H1 (cell line): Measurements from ENCODE around the gene CMC1. TPM values are rescaled to one million over a fixed set of nuclear protein-coding genes. Genes with fewer than 3 reads are reported as not detected.

Experiments
- CTCF ChIA-PET: fragments of 300-600 bp; sonication (Branson Sonifier 250); formaldehyde crosslinking; loops from one replicate; lab custom pipeline; 2021; ENCODE audit not compliant: partially characterized antibody; lab: Charles Lee
- POLR2A ChIA-PET: fragments of 300-600 bp; sonication (Branson Sonifier 250); formaldehyde crosslinking; loops from one replicate; lab custom pipeline; 2021; ENCODE audit warnings: inconsistent platforms; ENCODE audit not compliant: partially characterized antibody; lab: Charles Lee
- DNase-seq, 2 experiments: peaks; one replicate each; pipeline versions ENCODE4 v3.0.0 to v3.0.0-alpha.2; 2010 to 2022; ENCODE audit warnings: low spot score in 2 of 2, low read depth in 1 of 2, mixed read lengths in 1 of 2
- FAIRE-seq: peaks from 2 replicates; lab custom pipeline; 2011; peaks lifted over from hg19 to GRCh38; lab: Jason Lieb, UNC
- H2AFZ ChIP-seq: 2 replicates; pipeline ENCODE4 v1.8.1; 2012; ENCODE audit warnings: low read length, inconsistent platforms
- H2AK5ac ChIP-seq: 2 replicates; pipeline ENCODE4 v1.6.1; 2013; ENCODE audit warnings: low read depth, low read length
- H2BK120ac ChIP-seq: replicated peaks from 2 replicates; pipeline ENCODE3; 2013; ENCODE audit warnings: low read depth, low read length, inconsistent platforms
- H2BK12ac ChIP-seq: 2 replicates; pipeline ENCODE4 v1.6.1; 2013; ENCODE audit warnings: low read depth, low read length
- H2BK15ac ChIP-seq: 2 replicates; pipeline ENCODE4 v1.6.1; 2013; ENCODE audit warnings: low read length
- H2BK20ac ChIP-seq: 2 replicates; pipeline ENCODE4 v1.6.1; 2013; ENCODE audit warnings: low read length
- H2BK5ac ChIP-seq: 2 replicates; pipeline ENCODE4 v1.6.1; 2013; ENCODE audit warnings: low read depth, low read length
- H3K14ac ChIP-seq: 2 replicates; pipeline ENCODE4 v1.6.1; 2013; ENCODE audit warnings: inconsistent platforms; ENCODE audit not compliant: insufficient read length
- H3K18ac ChIP-seq: 2 replicates; pipeline ENCODE4 v1.6.1; 2013; ENCODE audit warnings: low read length; ENCODE audit errors: extremely low read depth
- H3K23ac ChIP-seq: 2 replicates; pipeline ENCODE4 v1.6.1; 2013; ENCODE audit warnings: inconsistent platforms; ENCODE audit not compliant: insufficient read length
- H3K23me2 ChIP-seq: 2 replicates; pipeline ENCODE4 v1.6.1; 2013; ENCODE audit warnings: low read depth, low read length
- H3K27ac ChIP-seq: 2 replicates; pipeline ENCODE4 v1.6.1; 2011; ENCODE audit warnings: low read depth, low read length, inconsistent platforms
- H3K27me3 ChIP-seq, 4 experiments: replicated peaks in 1 of 4; 1 replicate in 1 of 4; 2 replicates in 3 of 4; pipeline versions ENCODE4 v1.6.1 to v1.8.1; 2011 to 2013; ENCODE audit warnings: low read length in 3 of 4, mild to moderate bottlenecking in 3 of 4, inconsistent platforms in 2 of 4, mixed read lengths in 2 of 4, moderate library complexity in 1 of 4; ENCODE audit not compliant: control insufficient read depth in 3 of 4, insufficient read depth in 3 of 4; ENCODE audit errors: extremely low read depth in 1 of 4
- H3K36me3 ChIP-seq, 4 experiments: 2 replicates each; pipeline versions ENCODE4 v1.6.1 to v1.8.1; 2011 to 2013; ENCODE audit warnings: mild to moderate bottlenecking in 4 of 4, low read length in 3 of 4, moderate library complexity in 2 of 4, control low read depth in 1 of 4, inconsistent platforms in 1 of 4; ENCODE audit not compliant: insufficient read depth in 4 of 4, control insufficient read depth in 2 of 4
- H3K4ac ChIP-seq: replicated peaks from 2 replicates; pipeline ENCODE3; 2013; ENCODE audit warnings: low read length, low read depth, mixed read lengths, inconsistent platforms; ENCODE audit not compliant: insufficient read length
- H3K4me1 ChIP-seq, 4 experiments: replicated peaks in 1 of 4; 1 replicate in 1 of 4; 2 replicates in 3 of 4; pipeline versions ENCODE4 v1.6.1 to v1.8.1; 2011 to 2013; ENCODE audit warnings: low read length in 3 of 4, inconsistent platforms in 2 of 4, mixed read lengths in 1 of 4; ENCODE audit not compliant: insufficient read depth in 4 of 4, control insufficient read depth in 3 of 4
- H3K4me2 ChIP-seq, 2 experiments: 2 replicates each; pipeline versions ENCODE4 v1.6.1 to v1.8.1; 2011 to 2013; ENCODE audit warnings: low read depth in 2 of 2, low read length in 2 of 2, control low read depth in 1 of 2, inconsistent platforms in 1 of 2, mild to moderate bottlenecking in 1 of 2; ENCODE audit not compliant: insufficient read depth in 1 of 2
- H3K4me3 ChIP-seq, 4 experiments: fragments of 200-600, 300-600 bp in 1 of 4; sonication (generic), shearing (Covaris generic), sonication (Bioruptor Twin) in 1 of 4; 2 replicates each; pipeline versions ENCODE4 v1.5.1 to v1.8.1; 2011 to 2016; ENCODE audit warnings: low read length in 4 of 4, low read depth in 3 of 4, control low read depth in 2 of 4, inconsistent platforms in 2 of 4, mild to moderate bottlenecking in 2 of 4, mixed read lengths in 1 of 4, moderate library complexity in 1 of 4; ENCODE audit not compliant: insufficient read depth in 2 of 4; ENCODE audit errors: extremely low read depth in 1 of 4
- H3K56ac ChIP-seq: replicated peaks from 2 replicates; pipeline ENCODE3; 2013; ENCODE audit warnings: low read depth, mild to moderate bottlenecking, mixed read lengths, low read length, inconsistent platforms; ENCODE audit not compliant: insufficient read length
- H3K79me1 ChIP-seq: 2 replicates; pipeline ENCODE4 v1.6.1; 2013; ENCODE audit warnings: low read depth, low read length, control low read depth
- H3K79me2 ChIP-seq, 2 experiments: 2 replicates each; pipeline versions ENCODE4 v1.6.1 to v1.8.1; 2012 to 2013; ENCODE audit warnings: low read length in 2 of 2, mild to moderate bottlenecking in 2 of 2, inconsistent platforms in 1 of 2; ENCODE audit not compliant: insufficient read depth in 2 of 2, control insufficient read depth in 1 of 2
- H3K9ac ChIP-seq, 4 experiments: replicated peaks in 1 of 4; 1 replicate in 1 of 4; 2 replicates in 3 of 4; pipeline versions ENCODE4 v1.6.1 to v1.8.1; 2011 to 2013; ENCODE audit warnings: low read depth in 3 of 4, low read length in 3 of 4, control low read depth in 2 of 4, mild to moderate bottlenecking in 2 of 4, moderate library complexity in 2 of 4, inconsistent platforms in 1 of 4; ENCODE audit errors: extremely low read depth in 1 of 4
- H3K9me3 ChIP-seq, 2 experiments: 2 replicates each; pipeline versions ENCODE4 v1.6.1 to v1.8.1; 2012 to 2013; ENCODE audit warnings: mild to moderate bottlenecking in 2 of 2, moderate library complexity in 2 of 2, control low read depth in 1 of 2, inconsistent platforms in 1 of 2, low read depth in 1 of 2, low read length in 1 of 2, mixed read lengths in 1 of 2; ENCODE audit not compliant: insufficient read depth in 2 of 2
- H4K20me1 ChIP-seq, 2 experiments: replicated peaks in 1 of 2; 2 replicates each; pipeline versions ENCODE3 to v1.8.1; 2011 to 2013; ENCODE audit warnings: inconsistent platforms in 2 of 2, low read length in 2 of 2, mild to moderate bottlenecking in 1 of 2; ENCODE audit not compliant: insufficient read depth in 2 of 2, control insufficient read depth in 1 of 2
- H4K5ac ChIP-seq: 2 replicates; pipeline ENCODE4 v1.6.1; 2013; ENCODE audit warnings: low read length, low read depth, mixed read lengths, inconsistent platforms; ENCODE audit not compliant: insufficient read length
- H4K8ac ChIP-seq: 2 replicates; pipeline ENCODE4 v1.8.0; 2013; ENCODE audit warnings: mild to moderate bottlenecking, moderate library complexity, low read length, inconsistent platforms; ENCODE audit not compliant: insufficient read depth; ENCODE audit errors: extremely low read depth
- H4K91ac ChIP-seq: replicated peaks from 2 replicates; pipeline ENCODE3; 2013; ENCODE audit warnings: low read length, mixed read lengths, inconsistent platforms; ENCODE audit not compliant: insufficient read length
- RAD21 ChIP-seq, 2 experiments: IDR thresholded peaks in 1 of 2; conservative IDR thresholded peaks in 1 of 2; 2 replicates each; pipeline ENCODE4 v1.6.1; 2011; ENCODE audit warnings: low read depth in 2 of 2, low read length in 2 of 2, improper control_type of control experiment in 1 of 2, inconsistent platforms in 1 of 2, mild to moderate bottlenecking in 1 of 2, moderate library complexity in 1 of 2
- RXRA ChIP-seq: IDR thresholded peaks from 2 replicates; pipeline ENCODE4 v1.6.1; 2011; ENCODE audit warnings: low read depth, mild to moderate bottlenecking, low read length, moderate library complexity; ENCODE audit not compliant: insufficient read depth
- TAF1 ChIP-seq: IDR thresholded peaks from 2 replicates; pipeline ENCODE4 v1.6.1; 2011; ENCODE audit warnings: mild to moderate bottlenecking, low read depth, low read length
- ZNF274 ChIP-seq: IDR thresholded peaks from 2 replicates; pipeline ENCODE4 v1.7.0; 2012; ENCODE audit warnings: low read length, borderline replicate concordance; ENCODE audit errors: extremely low read depth
- WGBS, 2 experiments: shearing (Covaris generic) in 1 of 2; methylation state at CpG; one replicate each; pipeline versions ENCODE4 v1.1.6 to v1.1.7; 2013 to 2015; ENCODE audit warnings: low lambda C conversion rate in 2 of 2, mixed read lengths in 2 of 2, inconsistent platforms in 1 of 2, low coverage in 1 of 2, missing lambda C conversion rate in 1 of 2; ENCODE audit not compliant: insufficient replicate concordance in 2 of 2, insufficient coverage in 1 of 2, insufficient read length in 1 of 2; ENCODE audit errors: extremely low coverage in 1 of 2, missing lambda C conversion rate in 1 of 2; 5-methylcytosine and 5-hydroxymethylcytosine counted together
- polyA plus RNA-seq, 7 experiments: library from polyadenylated mRNA; depleted of rRNA in 3 of 7; stranded (reverse) in 5 of 7; unstranded in 2 of 7; fragments of >200 nt in 5 of 7; fragments of 200-250 nt in 2 of 7; gene quantifications; 1 replicate in 5 of 7; 2 replicates in 1 of 7; 4 replicates in 1 of 7; pipeline versions ENCODE4 v1.2.1 to v1.2.3, GENCODE V29; 2011 to 2013; ENCODE audit warnings: missing spikeins in 2 of 7, mixed read lengths in 2 of 7
- total RNA-seq: library from RNA; stranded (reverse); fragmentation: NEBNext Ultra II Directional; extraction: Animal tissue kit (Norgen Biotek cat#: 25700); gene quantifications from 2 replicates; pipeline ENCODE4 v1.2.1, GENCODE V29; 2021
- TF ChIP-seq, protein P1 (sequence below), 3 experiments: IDR thresholded peaks; 1 replicate in 2 of 3; 2 replicates in 1 of 3; pipeline versions ENCODE4 v1.5.1 to v1.6.1; 2011; ENCODE audit warnings: low read length in 3 of 3, mild to moderate bottlenecking in 3 of 3, inconsistent platforms in 2 of 3, low read depth in 1 of 3, moderate library complexity in 1 of 3; ENCODE audit not compliant: insufficient read depth in 1 of 3; ENCODE audit errors: control extremely low read depth in 1 of 3
- TF ChIP-seq, protein P2 (sequence below): IDR thresholded peaks from 2 replicates; pipeline ENCODE4 v1.6.1; 2012; ENCODE audit warnings: inconsistent platforms

Gene CMC1
- total and polyA plus RNA-seq, 2 of the 8 experiments (the other 6 are each of a cell fraction or from before 2014, with no cell fraction given) = 11.4 to 19.4 TPM

DNA sequence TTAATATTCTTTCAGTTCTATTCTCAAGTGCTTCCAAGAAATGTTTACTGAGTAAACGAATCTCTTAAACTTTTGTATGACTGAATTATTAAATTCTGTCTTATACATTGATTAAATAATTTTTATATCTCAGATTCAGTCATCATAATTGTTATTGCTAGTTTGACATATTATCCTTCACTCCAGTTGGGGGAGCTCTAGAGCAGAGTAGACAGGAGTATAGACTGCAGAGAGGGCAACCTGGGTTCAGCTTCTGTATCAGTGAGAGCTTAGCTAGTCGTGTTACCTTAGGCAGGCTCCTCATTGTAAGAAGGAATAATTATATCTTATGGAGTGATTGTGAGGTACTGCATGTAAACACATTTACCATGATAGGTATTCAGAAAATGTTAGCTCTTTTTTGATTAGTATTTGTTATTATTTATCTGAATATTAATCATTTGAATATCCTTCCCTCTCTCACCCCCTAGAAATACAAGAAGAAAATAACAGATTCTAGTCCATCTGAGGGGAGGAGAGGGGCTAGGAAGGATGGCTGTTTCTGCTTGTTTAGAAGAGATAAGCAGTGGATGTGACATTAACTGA, 76.1 kb downstream of the CMC1 start:
- Histone ChIP-seq H3K4me2 (no peak overlapping the region), H3K23me2 (no peaks in the 10 kb centered on the region), H3K4ac (no peak overlapping the region), H3K18ac (no peak overlapping the region), H4K8ac (no peak overlapping the region), H2BK20ac (no peak overlapping the region), H3K79me2 (no peaks in the 10 kb centered on the region), H3K9ac (no peak overlapping the region), H3K4me1 (no peaks in the 10 kb centered on the region), H4K20me1 (peaks cover 0 to 1% of the 10 kb centered on the region in 2 experiments), H3K79me1 (no peaks in the 10 kb centered on the region), H3K27ac (no peak overlapping the region), H3K9me3 (no peaks in the 10 kb centered on the region), H3K14ac (no peak overlapping the region), H2AFZ (no peak overlapping the region), H3K4me3 (no peak overlapping the region), H4K5ac (no peak overlapping the region), H3K27me3 (no peaks in the 10 kb centered on the region), H2BK15ac (no peak overlapping the region), H3K56ac (no peak overlapping the region), H2BK120ac (no peak overlapping the region), H3K23ac (no peak overlapping the region), H2BK12ac (no peak overlapping the region), H4K91ac (no peak overlapping the region), H2AK5ac (no peak overlapping the region), H2BK5ac (no peak overlapping the region), H3K36me3 (peaks cover 0 to 9% (median 0%) of the 10 kb centered on the region in 4 experiments; a peak in 3 of 8 replicates)
- no peak for TF ChIP-seq RXRA
- no peak for TF ChIP-seq ZNF274
- TF ChIP-seq TAF1 = no peak
- TF ChIP-seq, protein P1, sequence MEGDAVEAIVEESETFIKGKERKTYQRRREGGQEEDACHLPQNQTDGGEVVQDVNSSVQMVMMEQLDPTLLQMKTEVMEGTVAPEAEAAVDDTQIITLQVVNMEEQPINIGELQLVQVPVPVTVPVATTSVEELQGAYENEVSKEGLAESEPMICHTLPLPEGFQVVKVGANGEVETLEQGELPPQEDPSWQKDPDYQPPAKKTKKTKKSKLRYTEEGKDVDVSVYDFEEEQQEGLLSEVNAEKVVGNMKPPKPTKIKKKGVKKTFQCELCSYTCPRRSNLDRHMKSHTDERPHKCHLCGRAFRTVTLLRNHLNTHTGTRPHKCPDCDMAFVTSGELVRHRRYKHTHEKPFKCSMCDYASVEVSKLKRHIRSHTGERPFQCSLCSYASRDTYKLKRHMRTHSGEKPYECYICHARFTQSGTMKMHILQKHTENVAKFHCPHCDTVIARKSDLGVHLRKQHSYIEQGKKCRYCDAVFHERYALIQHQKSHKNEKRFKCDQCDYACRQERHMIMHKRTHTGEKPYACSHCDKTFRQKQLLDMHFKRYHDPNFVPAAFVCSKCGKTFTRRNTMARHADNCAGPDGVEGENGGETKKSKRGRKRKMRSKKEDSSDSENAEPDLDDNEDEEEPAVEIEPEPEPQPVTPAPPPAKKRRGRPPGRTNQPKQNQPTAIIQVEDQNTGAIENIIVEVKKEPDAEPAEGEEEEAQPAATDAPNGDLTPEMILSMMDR (IDR thresholded peaks at IDR 0.05; ENCODE audit: control extremely low read depth in 1 of 3, insufficient read depth in 1 of 3, low read depth in 1 of 3, low read length in 3 of 3) = peak in 2 of 3 experiments; percentile 52 to 61; a peak in 3 of 4 replicates
- TF ChIP-seq, protein P2, sequence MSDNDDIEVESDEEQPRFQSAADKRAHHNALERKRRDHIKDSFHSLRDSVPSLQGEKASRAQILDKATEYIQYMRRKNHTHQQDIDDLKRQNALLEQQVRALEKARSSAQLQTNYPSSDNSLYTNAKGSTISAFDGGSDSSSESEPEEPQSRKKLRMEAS = no peak
- peak; percentile 52 to 59 for TF ChIP-seq RAD21 (IDR thresholded peaks at IDR 0.05 in 1 of 2, conservative IDR thresholded peaks at IDR 0.05 in 1 of 2; ENCODE audit: low read depth in 2 of 2, low read length in 2 of 2)
- ChIA-PET POLR2A (no interaction called here), CTCF (interaction anchor here (0.6 to 1.2 kb wide), 14 partner anchors 10 to 606 kb away, joined by 3 to 17 read pairs (median 4); no protein-coding TSS in a partner anchor)
- 45% methylated on average over 2 of the region's 2 CpGs; no CpG with 5 or more reads in 1 of the 2 experiments for WGBS, 2 experiments
- DNase-seq (no peak), FAIRE-seq (no peak)
